Measurements from ENCODE around the gene OR52E6.

DNA sequence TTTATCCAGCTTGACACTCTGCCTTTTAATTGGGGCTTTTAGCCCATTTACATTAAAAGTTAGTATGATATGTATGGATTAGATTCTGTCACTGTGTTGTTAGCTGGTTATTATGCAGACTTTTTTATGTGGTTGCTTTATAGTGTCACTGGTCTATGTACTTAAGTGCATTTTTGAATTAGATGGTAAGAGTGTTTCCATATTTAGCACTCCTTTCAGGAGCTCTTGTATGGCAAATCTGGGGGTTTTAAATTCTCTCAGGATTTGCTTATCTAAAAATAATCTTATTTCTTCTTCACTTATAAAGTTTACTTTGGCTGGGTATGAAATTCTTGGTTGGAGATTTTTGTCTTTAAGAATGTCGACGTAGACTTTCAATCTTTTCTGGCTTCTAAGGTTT, 4.0 kb downstream of the OR52E6 start:
- TF ChIP-seq, protein P1, sequence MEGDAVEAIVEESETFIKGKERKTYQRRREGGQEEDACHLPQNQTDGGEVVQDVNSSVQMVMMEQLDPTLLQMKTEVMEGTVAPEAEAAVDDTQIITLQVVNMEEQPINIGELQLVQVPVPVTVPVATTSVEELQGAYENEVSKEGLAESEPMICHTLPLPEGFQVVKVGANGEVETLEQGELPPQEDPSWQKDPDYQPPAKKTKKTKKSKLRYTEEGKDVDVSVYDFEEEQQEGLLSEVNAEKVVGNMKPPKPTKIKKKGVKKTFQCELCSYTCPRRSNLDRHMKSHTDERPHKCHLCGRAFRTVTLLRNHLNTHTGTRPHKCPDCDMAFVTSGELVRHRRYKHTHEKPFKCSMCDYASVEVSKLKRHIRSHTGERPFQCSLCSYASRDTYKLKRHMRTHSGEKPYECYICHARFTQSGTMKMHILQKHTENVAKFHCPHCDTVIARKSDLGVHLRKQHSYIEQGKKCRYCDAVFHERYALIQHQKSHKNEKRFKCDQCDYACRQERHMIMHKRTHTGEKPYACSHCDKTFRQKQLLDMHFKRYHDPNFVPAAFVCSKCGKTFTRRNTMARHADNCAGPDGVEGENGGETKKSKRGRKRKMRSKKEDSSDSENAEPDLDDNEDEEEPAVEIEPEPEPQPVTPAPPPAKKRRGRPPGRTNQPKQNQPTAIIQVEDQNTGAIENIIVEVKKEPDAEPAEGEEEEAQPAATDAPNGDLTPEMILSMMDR (conservative IDR thresholded peaks at IDR 0.05; ENCODE audit: low read length) = no peak
- TF ChIP-seq EZH2phosphoT487 (IDR thresholded peaks at IDR 0.05; ENCODE audit: borderline replicate concordance, low read depth, low read length) = no peak
